Measurements from ENCODE around the gene DPT.

DNA sequence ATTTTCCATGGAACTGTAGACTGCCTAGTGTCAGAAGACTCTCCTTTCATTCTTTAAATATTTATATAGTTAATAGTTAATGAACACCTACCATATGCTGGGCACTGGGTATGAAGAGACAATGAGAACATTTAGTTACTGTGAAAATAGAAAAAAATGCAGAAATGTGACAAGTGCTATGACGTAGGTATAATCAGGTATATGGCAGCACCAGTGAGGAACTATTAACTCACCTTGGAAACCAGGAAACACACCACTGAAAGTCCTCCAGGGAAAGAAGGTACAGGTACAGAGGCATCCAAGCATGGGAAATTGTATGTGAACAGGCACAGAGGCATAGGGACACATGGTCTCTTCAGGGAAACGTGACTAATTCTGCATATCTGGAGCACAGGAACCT lies 42.3 kb downstream of the DPT start:
- TF ChIP-seq, protein P1, sequence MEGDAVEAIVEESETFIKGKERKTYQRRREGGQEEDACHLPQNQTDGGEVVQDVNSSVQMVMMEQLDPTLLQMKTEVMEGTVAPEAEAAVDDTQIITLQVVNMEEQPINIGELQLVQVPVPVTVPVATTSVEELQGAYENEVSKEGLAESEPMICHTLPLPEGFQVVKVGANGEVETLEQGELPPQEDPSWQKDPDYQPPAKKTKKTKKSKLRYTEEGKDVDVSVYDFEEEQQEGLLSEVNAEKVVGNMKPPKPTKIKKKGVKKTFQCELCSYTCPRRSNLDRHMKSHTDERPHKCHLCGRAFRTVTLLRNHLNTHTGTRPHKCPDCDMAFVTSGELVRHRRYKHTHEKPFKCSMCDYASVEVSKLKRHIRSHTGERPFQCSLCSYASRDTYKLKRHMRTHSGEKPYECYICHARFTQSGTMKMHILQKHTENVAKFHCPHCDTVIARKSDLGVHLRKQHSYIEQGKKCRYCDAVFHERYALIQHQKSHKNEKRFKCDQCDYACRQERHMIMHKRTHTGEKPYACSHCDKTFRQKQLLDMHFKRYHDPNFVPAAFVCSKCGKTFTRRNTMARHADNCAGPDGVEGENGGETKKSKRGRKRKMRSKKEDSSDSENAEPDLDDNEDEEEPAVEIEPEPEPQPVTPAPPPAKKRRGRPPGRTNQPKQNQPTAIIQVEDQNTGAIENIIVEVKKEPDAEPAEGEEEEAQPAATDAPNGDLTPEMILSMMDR (IDR thresholded peaks at IDR 0.05): no peak
- TF ChIP-seq POLR2A (IDR thresholded peaks at IDR 0.05): no peak
